Jurkat, Clone E6-1 (cell line): ENCODE results near the gene IFRD1.

Source experiments
- DNase-seq: peaks from one replicate; pipeline ENCODE4 v3.0.0-alpha.2; 2011; ENCODE audit warnings: low read depth, low spot score
- H3K4me3 ChIP-seq: 2 replicates; pipeline ENCODE4 v1.5.1; 2011; ENCODE audit warnings: mild to moderate bottlenecking, low read length, control low read depth, moderate library complexity

IFRD1 gene

GRCh38 chr7:112481121-112481736, 31.0 kb downstream of the IFRD1 start:
- DNase-seq: no peak
- no peak overlapping the region for H3K4me3 ChIP-seq

- DNase-seq: no peak
Observed at GRCh38 chr7:112481833-112482670, 31.8 kb downstream of the IFRD1 start.

GRCh38 chr7:112484671-112485167, 34.5 kb downstream of the IFRD1 start:
- peak; percentile 9 for DNase-seq
- no peak overlapping the region for H3K4me3 ChIP-seq

More at GRCh38 chr7:112481833-112482670, 31.8 kb downstream of the IFRD1 start:
- H3K4me3 ChIP-seq: no peak overlapping the region

- no peak for DNase-seq
- no peak overlapping the region for H3K4me3 ChIP-seq
Observed at GRCh38 chr7:112485766-112486165, 35.5 kb downstream of the IFRD1 start.

- H3K4me3 ChIP-seq: no peak overlapping the region
- no peak for DNase-seq
Observed at GRCh38 chr7:112487457-112488263, 37.4 kb downstream of the IFRD1 start.

GRCh38 chr7:112488264-112488552, 37.9 kb downstream of the IFRD1 start:
- no peak for DNase-seq
- no peak overlapping the region for H3K4me3 ChIP-seq

GRCh38 chr7:112492186-112492585, 41.9 kb downstream of the IFRD1 start:
- DNase-seq: no peak
- no peak overlapping the region for H3K4me3 ChIP-seq

GRCh38 chr7:112494656-112495055, 44.4 kb downstream of the IFRD1 start:
- H3K4me3 ChIP-seq: no peak overlapping the region
- DNase-seq: no peak

- no peak overlapping the region for H3K4me3 ChIP-seq
- DNase-seq: no peak
Observed at GRCh38 chr7:112495156-112495788, 45.0 kb downstream of the IFRD1 start.

- H3K4me3 ChIP-seq: no peak overlapping the region
Observed at GRCh38 chr7:112495810-112496462, 45.7 kb downstream of the IFRD1 start.

GRCh38 chr7:112497481-112497880, 47.2 kb downstream of the IFRD1 start:
- DNase-seq: no peak
- no peak overlapping the region for H3K4me3 ChIP-seq

More at GRCh38 chr7:112495810-112496462, 45.7 kb downstream of the IFRD1 start:
- peak; percentile 32 for DNase-seq

- DNase-seq: no peak
- no peak overlapping the region for H3K4me3 ChIP-seq
Observed at GRCh38 chr7:112500619-112501018, 50.4 kb downstream of the IFRD1 start.

GRCh38 chr7:112501801-112502503, 51.7 kb downstream of the IFRD1 start:
- H3K4me3 ChIP-seq: no peak overlapping the region
- DNase-seq: no peak

GRCh38 chr7:112502700-112503099, 52.4 kb downstream of the IFRD1 start:
- DNase-seq: no peak

GRCh38 chr7:112503361-112503972, 53.2 kb downstream of the IFRD1 start:
- no peak overlapping the region for H3K4me3 ChIP-seq
- no peak for DNase-seq

More at GRCh38 chr7:112502700-112503099, 52.4 kb downstream of the IFRD1 start:
- H3K4me3 ChIP-seq: no peak overlapping the region

GRCh38 chr7:112504093-112504695, 53.9 kb downstream of the IFRD1 start:
- H3K4me3 ChIP-seq: no peak overlapping the region
- DNase-seq: no peak

GRCh38 chr7:112505495-112505894, 55.2 kb downstream of the IFRD1 start:
- no peak overlapping the region for H3K4me3 ChIP-seq
- DNase-seq: no peak
